ENCODE data around the gene DLG2. TPM values are rescaled to one million over a fixed set of nuclear protein-coding genes. Genes with fewer than 3 reads are reported as not detected.

The DLG2 gene
- total and polyA plus RNA-seq, 2 of the 4 experiments (the other 2 are of a cell fraction), result 0.31 to 0.36 TPM

DNA sequence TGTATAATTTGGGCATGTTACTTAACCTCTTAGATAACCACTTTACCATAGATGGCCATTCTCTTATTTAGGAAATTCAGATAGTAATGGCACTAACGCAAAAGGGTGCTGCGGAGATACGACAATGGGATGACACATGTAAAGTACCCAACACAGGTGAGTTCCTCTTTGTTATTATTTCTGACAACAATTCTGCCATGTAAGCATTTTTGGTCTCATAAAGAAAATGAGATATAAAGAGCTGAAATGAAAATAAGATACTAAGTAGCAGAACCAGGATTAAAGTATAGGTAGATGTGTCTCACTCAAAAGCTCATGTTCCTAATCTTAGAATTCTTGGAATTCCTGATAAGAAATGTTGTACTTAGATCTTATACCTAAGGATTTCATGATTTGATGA lies 2080.8 kb downstream of the DLG2 start:
- H2AFZ ChIP-seq (replicated peaks; ENCODE audit: low read length, poor library complexity), result no peak overlapping the region
- H4K20me1 ChIP-seq (ENCODE audit: insufficient read depth, low read length), result no peaks in the 10 kb centered on the region
- WGBS, 2 experiments (ENCODE audit: extremely low coverage in 2 of 2, insufficient read length in 1 of 2), result no CpG with 5 or more reads among the region's 3 CpGs
- H2AK5ac ChIP-seq (ENCODE audit: low read depth, low read length), result no peak overlapping the region
- ChIA-PET POLR2A (ENCODE audit: unreplicated experiment) (no interaction called here), CTCF (interaction anchor here (1.0 kb wide), 1 partner anchor 7 kb away, joined by 5 read pairs; no protein-coding TSS in a partner anchor)
- no peak overlapping the region for H2AK9ac ChIP-seq (replicated peaks; ENCODE audit: low read depth, low read length, poor library complexity)
- H3K9ac ChIP-seq (ENCODE audit: low read depth, low read length), result no peak overlapping the region
- peaks cover 2% of the 10 kb centered on the region; the same call in 1 of the 2 replicates for H3K27me3 ChIP-seq (ENCODE audit: control insufficient read depth, insufficient read depth, low read length)
- TF ChIP-seq NFE2L2 (IDR thresholded peaks at IDR 0.05; ENCODE audit: low read depth, low read length) (no peak), MAFK (IDR thresholded peaks at IDR 0.05; ENCODE audit: low read depth, low read length) (peak; percentile 97)
- no peaks in the 10 kb centered on the region for H3K79me1 ChIP-seq (ENCODE audit: low read depth in 1 of 2, low read length in 2 of 2)
- H4K91ac ChIP-seq (ENCODE audit: insufficient read depth, low read depth, low read length), result no peak overlapping the region
- H2BK120ac ChIP-seq (ENCODE audit: low read depth, low read length), result no peak overlapping the region
- no peak overlapping the region for H3K4me2 ChIP-seq (ENCODE audit: low read depth, low read length)
- dilution Hi-C loops (cut with HindIII; ENCODE audit: low sequenced_read_pairs, unreplicated experiment), result no loop called here
- H3K56ac ChIP-seq (ENCODE audit: extremely low read depth, insufficient read depth, low read length), result no peak overlapping the region
- no TSS peak for BruUV-seq (replicated peaks)
- H3K23ac ChIP-seq (ENCODE audit: low read depth, low read length), result no peak overlapping the region
- no peaks in the 10 kb centered on the region for H3K4me1 ChIP-seq (ENCODE audit: control insufficient read depth, insufficient read depth, low read length)
- no peak overlapping the region for H2BK20ac ChIP-seq (ENCODE audit: low read depth, low read length)
- ATAC-seq (ENCODE audit: low read depth) (no peak), DNase-seq (no peak)
- no peaks in the 10 kb centered on the region for H3K9me1 ChIP-seq (ENCODE audit: insufficient read depth, low read length)
- no peaks in the 10 kb centered on the region for H3K9me3 ChIP-seq (ENCODE audit: control insufficient read depth, insufficient read depth, low read length)
- H4K8ac ChIP-seq (ENCODE audit: low read depth in 2 of 2, low read length in 2 of 2), result no peak overlapping the region
- H4K5ac ChIP-seq (ENCODE audit: low read depth, low read length), result no peak overlapping the region
- no peak overlapping the region for H2BK5ac ChIP-seq (ENCODE audit: low read depth, low read length, poor library complexity, severe bottlenecking)
- H3K4me3 ChIP-seq (ENCODE audit: insufficient read depth, low read depth, low read length), result no peak overlapping the region
- no peak overlapping the region for H2BK15ac ChIP-seq (ENCODE audit: low read depth, low read length)
- no peak overlapping the region for H3K27ac ChIP-seq (ENCODE audit: insufficient read depth, low read length)
- H3K18ac ChIP-seq (ENCODE audit: low read depth, low read length), result no peak overlapping the region
- H3K4ac ChIP-seq (ENCODE audit: low read depth, low read length), result no peak overlapping the region
- in situ Hi-C loops (cut with MboI; ENCODE audit: low sequenced_read_pairs), result no loop called here
- no peak overlapping the region for H3K14ac ChIP-seq (replicated peaks; ENCODE audit: low read depth, low read length)
- no peaks in the 10 kb centered on the region for H3K36me3 ChIP-seq (ENCODE audit: control insufficient read depth, insufficient read depth, low read length)
- intact Hi-C loops (cut with micrococcal nuclease), result no loop called here

All from IMR-90 (cell line).